CD4-positive, alpha-beta T cell treated with Interleukin-12 subunit alpha and Interleukin-12 subunit beta, for 1 hour (primary cell): Measurements from ENCODE around the gene GSTT2.
"Not testable (repeated sequence)": the region's sequence is repeated elsewhere in the genome, so short reads cannot be mapped to it uniquely, and the experiment has no call there.

Experiments
- DNase-seq: peaks from one replicate; pipeline ENCODE4 v3.0.0-alpha.2; 2020

The GSTT2 gene

GRCh38 chr22:23979557-23980240 lies at the start of gene GSTT2:
TSS of gene GSTT2 (plus strand) at chr22:23980134.
- DNase-seq: not testable (repeated sequence)

- no peak for DNase-seq
Measured at GRCh38 chr22:23938328-23939016, 41.5 kb upstream of the GSTT2 start.

GRCh38 chr22:23939017-23939357 lies 40.9 kb upstream of the GSTT2 start:
- DNase-seq: no peak

- not testable (repeated sequence) for DNase-seq
Measured at GRCh38 chr22:23940166-23940565, 39.8 kb upstream of the GSTT2 start.

GRCh38 chr22:23947391-23947790 lies 32.5 kb upstream of the GSTT2 start:
- DNase-seq: not testable (repeated sequence)

GRCh38 chr22:23949764-23950163 lies 30.2 kb upstream of the GSTT2 start:
- DNase-seq: not testable (repeated sequence)

GRCh38 chr22:23951383-23951782 lies 28.6 kb upstream of the GSTT2 start:
- DNase-seq: not testable (repeated sequence)

GRCh38 chr22:23952794-23953405 lies 27.0 kb upstream of the GSTT2 start:
- not testable (repeated sequence) for DNase-seq

- not testable (repeated sequence) for DNase-seq
Measured at GRCh38 chr22:23953485-23953884, 26.4 kb upstream of the GSTT2 start.

- not testable (repeated sequence) for DNase-seq
Measured at GRCh38 chr22:23954193-23954990, 25.5 kb upstream of the GSTT2 start.

- DNase-seq: not testable (repeated sequence)
Measured at GRCh38 chr22:23954991-23955305, 25.0 kb upstream of the GSTT2 start.

- not testable (repeated sequence) for DNase-seq
Measured at GRCh38 chr22:23955886-23956285, 24.0 kb upstream of the GSTT2 start.

GRCh38 chr22:23956301-23956900 lies 23.5 kb upstream of the GSTT2 start:
- peak; percentile 84 for DNase-seq

- DNase-seq: not testable (repeated sequence)
Measured at GRCh38 chr22:23961084-23961771, 18.7 kb upstream of the GSTT2 start, which contains the start of gene GSTT2B. TSS of gene GSTT2B (minus strand) at chr22:23961195. CDS start at chr22:23961131, 64 bp downstream.

- not testable (repeated sequence) for DNase-seq
Measured at GRCh38 chr22:23966094-23966493, 13.8 kb upstream of the GSTT2 start.

GRCh38 chr22:23966568-23966967 lies 13.4 kb upstream of the GSTT2 start, which contains the start of gene DDTL:
TSS of gene DDTL (plus strand) at chr22:23966888. CDS start at chr22:23966915, 27 bp downstream.
- not testable (repeated sequence) for DNase-seq

GRCh38 chr22:23969071-23969470 lies 10.9 kb upstream of the GSTT2 start:
- no peak for DNase-seq

GRCh38 chr22:23970201-23970641 lies 9.7 kb upstream of the GSTT2 start:
- DNase-seq: no peak

- DNase-seq: no peak
Measured at GRCh38 chr22:23970816-23971486, 9.0 kb upstream of the GSTT2 start.

- not testable (repeated sequence) for DNase-seq
Measured at GRCh38 chr22:23971927-23972326, 8.0 kb upstream of the GSTT2 start.

- not testable (repeated sequence) for DNase-seq
Measured at GRCh38 chr22:23974345-23974744, 5.6 kb upstream of the GSTT2 start, which contains the start of gene DDT. TSS of gene DDT (minus strand) at chr22:23974441. CDS start at chr22:23974414, 27 bp downstream.
